GM18520 (cell line): ENCODE measurements around the gene LDHB.
"Not testable (repeated sequence)": the region's sequence is repeated elsewhere in the genome, so short reads cannot be mapped to it uniquely, and the experiment has no call there.

ENCODE experiments used
- ATAC-seq: cut with Tn5 transposase; IDR thresholded peaks from one replicate; pipeline ENCODE4 v1.9.1; 2021; ENCODE audit not compliant: unreplicated experiment

LDHB gene

GRCh38 chr12:21614506-21614905 is 43.1 kb downstream of the LDHB start:
- ATAC-seq: no peak

- ATAC-seq: no peak
Measured at GRCh38 chr12:21613931-21614330, 43.7 kb downstream of the LDHB start.

GRCh38 chr12:21608196-21608595 is 49.4 kb downstream of the LDHB start:
- ATAC-seq: no peak

GRCh38 chr12:21607701-21608100 is 49.9 kb downstream of the LDHB start:
- no peak for ATAC-seq

GRCh38 chr12:21606175-21606574 is 51.5 kb downstream of the LDHB start:
- ATAC-seq: no peak

- ATAC-seq: no peak
Measured at GRCh38 chr12:21604245-21605101, 53.2 kb downstream of the LDHB start, which contains the start of gene GYS2. Gene GYS2, minus strand, starts transcription at chr12:21604847. Its CDS starts 255 bp downstream, at chr12:21604592.

GRCh38 chr12:21602774-21603173 is 54.9 kb downstream of the LDHB start:
- no peak for ATAC-seq

GRCh38 chr12:21600196-21600595 is 57.4 kb downstream of the LDHB start:
- ATAC-seq: no peak

GRCh38 chr12:21599143-21599999 is 58.3 kb downstream of the LDHB start:
- no peak for ATAC-seq

- ATAC-seq: no peak
Measured at GRCh38 chr12:21598651-21599050, 59.0 kb downstream of the LDHB start.

- ATAC-seq: not testable (repeated sequence)
Measured at GRCh38 chr12:21595356-21595755, 62.3 kb downstream of the LDHB start.

- ATAC-seq: no peak
Measured at GRCh38 chr12:21585485-21585884, 72.2 kb downstream of the LDHB start.
